Measurements from ENCODE around the gene GALNTL6. TPM values are rescaled to one million over a fixed set of nuclear protein-coding genes. Genes with fewer than 3 reads are reported as not detected.

GALNTL6 gene
- total RNA-seq, 2 donors from 2014 or later, result 0.92 to 3.8 TPM

- TF ChIP-seq CTCF (IDR thresholded peaks at IDR 0.05), result no peak
- Histone ChIP-seq H3K36me3 (no peaks in the 10 kb centered on the region), H3K4me1 (ENCODE audit: control insufficient read depth in 1 of 2, low read depth in 2 of 2) (no peaks in the 10 kb centered on the region), H3K9me3 (no peaks in the 10 kb centered on the region), H3K4me3 (no peak overlapping the region), H3K27me3 (replicated peaks; ENCODE audit: insufficient read depth) (no peaks in the 10 kb centered on the region), H3K27ac (no peak overlapping the region)
- no peak for ATAC-seq (ENCODE audit: insufficient number of reproducible peaks, low FRiP score, low read depth)
- no peak for DNase-seq (ENCODE audit: low spot score)
These were observed 62.1 kb downstream of the GALNTL6 start for GRCh38 chr4:171875291-171875690.

GRCh38 chr4:171876636-171877035, 63.4 kb downstream of the GALNTL6 start:
- DNase-seq (ENCODE audit: low spot score) (no peak), ATAC-seq (ENCODE audit: insufficient number of reproducible peaks, low FRiP score, low read depth) (no peak)
- H3K27ac ChIP-seq, result no peak overlapping the region
- H3K9me3 ChIP-seq, result no peaks in the 10 kb centered on the region
- TF ChIP-seq CTCF (IDR thresholded peaks at IDR 0.05), result no peak
- no peak overlapping the region for H3K4me3 ChIP-seq
- no peaks in the 10 kb centered on the region for H3K4me1 ChIP-seq (ENCODE audit: control insufficient read depth in 1 of 2, low read depth in 2 of 2)
- no peaks in the 10 kb centered on the region for H3K36me3 ChIP-seq
- H3K27me3 ChIP-seq (replicated peaks; ENCODE audit: insufficient read depth), result no peaks in the 10 kb centered on the region

- DNase-seq (ENCODE audit: low spot score) (no peak), ATAC-seq (ENCODE audit: insufficient number of reproducible peaks, low FRiP score, low read depth) (no peak)
- Histone ChIP-seq H3K36me3 (no peaks in the 10 kb centered on the region), H3K27me3 (replicated peaks; ENCODE audit: insufficient read depth) (no peaks in the 10 kb centered on the region), H3K4me3 (no peak overlapping the region), H3K4me1 (ENCODE audit: control insufficient read depth in 1 of 2, low read depth in 2 of 2) (no peaks in the 10 kb centered on the region), H3K9me3 (no peaks in the 10 kb centered on the region), H3K27ac (no peak overlapping the region)
- no peak for TF ChIP-seq CTCF (IDR thresholded peaks at IDR 0.05)
These were observed 66.9 kb downstream of the GALNTL6 start for GRCh38 chr4:171880136-171880535.

- Histone ChIP-seq H3K27me3 (replicated peaks; ENCODE audit: insufficient read depth) (no peaks in the 10 kb centered on the region), H3K9me3 (no peaks in the 10 kb centered on the region), H3K4me1 (ENCODE audit: control insufficient read depth in 1 of 2, low read depth in 2 of 2) (no peaks in the 10 kb centered on the region), H3K27ac (no peak overlapping the region), H3K36me3 (no peaks in the 10 kb centered on the region), H3K4me3 (no peak overlapping the region)
- ATAC-seq (ENCODE audit: insufficient number of reproducible peaks, low FRiP score, low read depth) (no peak), DNase-seq (ENCODE audit: low spot score) (no peak)
- no peak for TF ChIP-seq CTCF (IDR thresholded peaks at IDR 0.05)
These were observed 76.5 kb downstream of the GALNTL6 start for GRCh38 chr4:171889681-171890080.

- no peaks in the 10 kb centered on the region for H3K4me1 ChIP-seq (ENCODE audit: control insufficient read depth in 1 of 2, low read depth in 2 of 2)
- no peak overlapping the region for H3K4me3 ChIP-seq
- no peak overlapping the region for H3K27ac ChIP-seq
- DNase-seq (ENCODE audit: low spot score) (no peak), ATAC-seq (ENCODE audit: insufficient number of reproducible peaks, low FRiP score, low read depth) (no peak)
- no peak for TF ChIP-seq CTCF (IDR thresholded peaks at IDR 0.05)
- no peaks in the 10 kb centered on the region for H3K36me3 ChIP-seq
- H3K27me3 ChIP-seq (replicated peaks; ENCODE audit: insufficient read depth), result no peaks in the 10 kb centered on the region
- H3K9me3 ChIP-seq, result no peaks in the 10 kb centered on the region
These were observed 77.8 kb downstream of the GALNTL6 start for GRCh38 chr4:171891038-171891437.

Measured in thoracic aorta (tissue), 2 donors.